Activated naive CD4-positive, alpha-beta T cell treated with anti-CD3 and anti-CD28 coated beads for 36 hours (primary cell): ENCODE results near the gene HTR7. TPM values are rescaled to one million over a fixed set of nuclear protein-coding genes. Genes with fewer than 3 reads are reported as not detected.
"Not testable (repeated sequence)": the region's sequence is repeated elsewhere in the genome, so short reads cannot be mapped to it uniquely, and the experiment has no call there.

Source experiments
- CTCF ChIA-PET: fragments of 350-600 bp; sonication (Branson Sonifier 250); formaldehyde crosslinking; loops from one replicate; lab custom pipeline; 2021; ENCODE audit warnings: antibody characterized with exemption; lab: Charles Lee
- DNase-seq: peaks from one replicate; pipeline ENCODE4 v3.0.0-alpha.2; 2020
- H3K27ac Mint-ChIP-seq: one replicate; pipeline ENCODE4 v1.8.0; 2021; ENCODE audit warnings: mild to moderate bottlenecking, mixed read lengths
- H3K27me3 Mint-ChIP-seq: one replicate; pipeline ENCODE4 v1.8.0; 2021; ENCODE audit warnings: low read depth, mixed read lengths
- H3K36me3 Mint-ChIP-seq: one replicate; pipeline ENCODE4 v1.8.0; 2021; ENCODE audit warnings: low read depth, mixed read lengths
- H3K4me1 Mint-ChIP-seq: one replicate; pipeline ENCODE4 v1.8.0; 2021; ENCODE audit warnings: low read depth, mixed read lengths
- H3K4me3 Mint-ChIP-seq: one replicate; pipeline ENCODE4 v1.8.0; 2021; ENCODE audit warnings: mild to moderate bottlenecking, moderate library complexity, mixed read lengths
- H3K9me3 Mint-ChIP-seq: one replicate; pipeline ENCODE4 v1.8.0; 2021; ENCODE audit warnings: mixed read lengths
- intact Hi-C: fragments of 100-400 bp; cut with micrococcal nuclease; formaldehyde crosslinking; loops from one replicate; pipeline ENCODE4 v1.15.1; 2023
- total RNA-seq, 2 experiments: library from RNA; stranded (reverse); gene quantifications; one replicate each; pipeline ENCODE4 v1.2.3, GENCODE V29; 2021

Gene HTR7
- total RNA-seq = under 1 TPM in 1 of 2 experiments, not detected in 1; 0.10 TPM

- Mint-ChIP-seq H3K27me3 (peaks cover 53% of the 10 kb centered on the region), H3K4me3 (peak within 1 kb of the TSS; percentile 82), H3K36me3 (no peaks in the 10 kb centered on the region), H3K27ac (peak within 1 kb of the TSS; percentile 36), H3K4me1 (peaks cover 7% of the 10 kb centered on the region), H3K9me3 (no peaks in the 10 kb centered on the region)
- CTCF ChIA-PET = interaction anchor here (0.6 to 2.0 kb wide), 3 partner anchors 14 to 22 kb away, joined by 4 to 11 read pairs (median 5); partner anchors contain the start of gene RPP30
- DNase-seq = peak; percentile 52
- intact Hi-C loops = loop anchor here (1.0 kb wide), 1 partner anchor 13 kb away; the partner anchor contains the start of gene RPP30
Measured at GRCh38 chr10:90857635-90858460, at the start of gene HTR7. Gene HTR7 (minus strand): TSS chr10:90858039. CDS start chr10:90857671, 368 bp downstream.

GRCh38 chr10:90906596-90906995, 48.8 kb upstream of the HTR7 start:
- H3K9me3 Mint-ChIP-seq = no peaks in the 10 kb centered on the region
- no peak overlapping the region for H3K4me3 Mint-ChIP-seq
- no peak for DNase-seq
- H3K27me3 Mint-ChIP-seq = no peaks in the 10 kb centered on the region
- CTCF ChIA-PET = no interaction called here
- H3K4me1 Mint-ChIP-seq = peaks cover 18% of the 10 kb centered on the region
- H3K36me3 Mint-ChIP-seq = peaks cover 29% of the 10 kb centered on the region
- intact Hi-C loops = loop anchor here (2.0 kb wide), 1 partner anchor 34 kb away; no protein-coding TSS in a partner anchor
- no peak overlapping the region for H3K27ac Mint-ChIP-seq

- Mint-ChIP-seq H3K4me3 (no peak overlapping the region), H3K27ac (peak overlapping the region; percentile 4), H3K4me1 (peaks cover 18% of the 10 kb centered on the region), H3K9me3 (no peaks in the 10 kb centered on the region), H3K27me3 (no peaks in the 10 kb centered on the region), H3K36me3 (peaks cover 29% of the 10 kb centered on the region)
- no peak for DNase-seq
- CTCF ChIA-PET = interaction anchor here (1.6 kb wide), 1 partner anchor 100 kb away, joined by 4 read pairs; no protein-coding TSS in a partner anchor
- intact Hi-C loops = loop anchor here (2.0 kb wide), 1 partner anchor 33 kb away; no protein-coding TSS in a partner anchor
Measured at GRCh38 chr10:90905925-90906324, 48.1 kb upstream of the HTR7 start.

GRCh38 chr10:90896916-90897315, 39.1 kb upstream of the HTR7 start:
- CTCF ChIA-PET = not testable (repeated sequence)

GRCh38 chr10:90893190-90893589, 35.4 kb upstream of the HTR7 start:
- intact Hi-C loops = no loop called here
- H3K4me3 Mint-ChIP-seq = no peak overlapping the region
- no peak overlapping the region for H3K27ac Mint-ChIP-seq
- peaks cover 45% of the 10 kb centered on the region for H3K36me3 Mint-ChIP-seq
- DNase-seq = no peak
- peaks cover 17% of the 10 kb centered on the region for H3K4me1 Mint-ChIP-seq
- H3K27me3 Mint-ChIP-seq = no peaks in the 10 kb centered on the region
- no peaks in the 10 kb centered on the region for H3K9me3 Mint-ChIP-seq
- CTCF ChIA-PET = interaction anchor here (1.0 to 2.1 kb wide), 2 partner anchors 13 to 113 kb away, joined by 3 to 5 read pairs; no protein-coding TSS in a partner anchor

More at GRCh38 chr10:90896916-90897315, 39.1 kb upstream of the HTR7 start:
- peak overlapping the region; percentile 19 for H3K27ac Mint-ChIP-seq
- H3K9me3 Mint-ChIP-seq, H3K4me3 Mint-ChIP-seq, H3K27me3 Mint-ChIP-seq, intact Hi-C loops: not testable (repeated sequence)
- DNase-seq = peak; percentile 17
- H3K36me3 Mint-ChIP-seq = peaks cover 28% of the 10 kb centered on the region
- peaks cover 12% of the 10 kb centered on the region for H3K4me1 Mint-ChIP-seq

- Mint-ChIP-seq H3K36me3 (peaks cover 54% of the 10 kb centered on the region), H3K4me3 (no peak overlapping the region), H3K9me3 (no peaks in the 10 kb centered on the region), H3K27ac (no peak overlapping the region), H3K27me3 (no peaks in the 10 kb centered on the region), H3K4me1 (peaks cover 4% of the 10 kb centered on the region)
- intact Hi-C loops = no loop called here
- CTCF ChIA-PET = no interaction called here
- DNase-seq = no peak
Measured at GRCh38 chr10:90890347-90890746, 32.5 kb upstream of the HTR7 start.

GRCh38 chr10:90889636-90890035, 31.8 kb upstream of the HTR7 start:
- Mint-ChIP-seq H3K9me3 (no peaks in the 10 kb centered on the region), H3K36me3 (peaks cover 54% of the 10 kb centered on the region), H3K4me3 (no peak overlapping the region), H3K4me1 (peaks cover 4% of the 10 kb centered on the region), H3K27ac (no peak overlapping the region), H3K27me3 (no peaks in the 10 kb centered on the region)
- CTCF ChIA-PET = interaction anchor here (1.0 to 2.4 kb wide), 2 partner anchors 10 to 22 kb away, joined by 6 read pairs; no protein-coding TSS in a partner anchor
- no peak for DNase-seq
- intact Hi-C loops = no loop called here

- no peaks in the 10 kb centered on the region for H3K27me3 Mint-ChIP-seq
- intact Hi-C loops = no loop called here
- no peak overlapping the region for H3K27ac Mint-ChIP-seq
- H3K36me3 Mint-ChIP-seq = peaks cover 53% of the 10 kb centered on the region
- DNase-seq = no peak
- H3K4me3 Mint-ChIP-seq = no peak overlapping the region
- CTCF ChIA-PET = interaction anchor here (1.2 to 2.4 kb wide), 2 partner anchors 9 to 13 kb away, joined by 3 to 6 read pairs; no protein-coding TSS in a partner anchor
- H3K9me3 Mint-ChIP-seq = no peaks in the 10 kb centered on the region
- H3K4me1 Mint-ChIP-seq = peaks cover 4% of the 10 kb centered on the region
Measured at GRCh38 chr10:90888387-90888786, 30.5 kb upstream of the HTR7 start.

- Mint-ChIP-seq H3K9me3 (no peaks in the 10 kb centered on the region), H3K27ac (no peak overlapping the region), H3K27me3 (no peaks in the 10 kb centered on the region), H3K36me3 (peaks cover 49% of the 10 kb centered on the region), H3K4me3 (no peak overlapping the region), H3K4me1 (peaks cover 4% of the 10 kb centered on the region)
- intact Hi-C loops = no loop called here
- CTCF ChIA-PET = interaction anchor here (0.7 to 2.4 kb wide), 2 partner anchors 8 to 119 kb away, joined by 4 to 6 read pairs; no protein-coding TSS in a partner anchor
- no peak for DNase-seq
Measured at GRCh38 chr10:90887555-90887954, 29.7 kb upstream of the HTR7 start.

- no peak for DNase-seq
- no peaks in the 10 kb centered on the region for H3K27me3 Mint-ChIP-seq
- H3K4me1 Mint-ChIP-seq = peaks cover 2% of the 10 kb centered on the region
- H3K27ac Mint-ChIP-seq = no peak overlapping the region
- H3K4me3 Mint-ChIP-seq = no peak overlapping the region
- H3K9me3 Mint-ChIP-seq = no peaks in the 10 kb centered on the region
- peaks cover 43% of the 10 kb centered on the region for H3K36me3 Mint-ChIP-seq
- CTCF ChIA-PET = interaction anchor here (0.5 kb wide), 1 partner anchor 8 kb away, joined by 6 read pairs; no protein-coding TSS in a partner anchor
- intact Hi-C loops = no loop called here
Measured at GRCh38 chr10:90885176-90885575, 27.3 kb upstream of the HTR7 start.

GRCh38 chr10:90884431-90884830, 26.6 kb upstream of the HTR7 start:
- H3K4me1 Mint-ChIP-seq = peaks cover 2% of the 10 kb centered on the region
- peaks cover 41% of the 10 kb centered on the region for H3K36me3 Mint-ChIP-seq
- no peaks in the 10 kb centered on the region for H3K9me3 Mint-ChIP-seq
- CTCF ChIA-PET = interaction anchor here (0.5 kb wide), 1 partner anchor 7 kb away, joined by 6 read pairs; no protein-coding TSS in a partner anchor
- no peak overlapping the region for H3K4me3 Mint-ChIP-seq
- no peaks in the 10 kb centered on the region for H3K27me3 Mint-ChIP-seq
- intact Hi-C loops = no loop called here
- no peak for DNase-seq
- H3K27ac Mint-ChIP-seq = no peak overlapping the region

GRCh38 chr10:90880059-90880719, 22.4 kb upstream of the HTR7 start:
- CTCF ChIA-PET = interaction anchor here (0.6 to 1.7 kb wide), 26 partner anchors 8 to 1386 kb away, joined by 3 to 12 read pairs (median 4); partner anchors contain the start of gene HTR7
- H3K9me3 Mint-ChIP-seq, H3K4me3 Mint-ChIP-seq, H3K4me1 Mint-ChIP-seq, H3K27ac Mint-ChIP-seq, DNase-seq, H3K27me3 Mint-ChIP-seq: not testable (repeated sequence)
- intact Hi-C loops = loop anchor here (1.0 kb wide), 3 partner anchors 90 to 371 kb away; no protein-coding TSS in a partner anchor
- peaks cover 29% of the 10 kb centered on the region for H3K36me3 Mint-ChIP-seq
